HG03159 (cell line): ENCODE data around the gene ATN1.

Experiments
- ATAC-seq: cut with Tn5 transposase; IDR thresholded peaks from one replicate; pipeline ENCODE4 v1.9.1; 2021; ENCODE audit warnings: mild to moderate bottlenecking, moderate library complexity; ENCODE audit not compliant: unreplicated experiment

ATN1 gene

GRCh38 chr12:6925540-6926279 lies 2.0 kb upstream of the ATN1 start:
- ATAC-seq: no peak

- no peak for ATAC-seq
Observed at GRCh38 chr12:6928022-6928702, 403 bp downstream of the ATN1 start.

GRCh38 chr12:6928703-6929407 lies 1.1 kb downstream of the ATN1 start:
- ATAC-seq: no peak

GRCh38 chr12:6929466-6930452 lies 2.0 kb downstream of the ATN1 start:
- ATAC-seq: no peak

GRCh38 chr12:6932766-6933165 lies 5.0 kb downstream of the ATN1 start:
- no peak for ATAC-seq

- ATAC-seq: no peak
Observed at GRCh38 chr12:6934110-6934509, 6.4 kb downstream of the ATN1 start.

GRCh38 chr12:6935371-6936193 lies 7.8 kb downstream of the ATN1 start:
- ATAC-seq: no peak

- ATAC-seq: no peak
Observed at GRCh38 chr12:6936194-6936635, 8.5 kb downstream of the ATN1 start.

- ATAC-seq: peak; percentile 6
Observed at GRCh38 chr12:6936636-6937480, 9.1 kb downstream of the ATN1 start.

- ATAC-seq: peak; percentile 76
Observed at GRCh38 chr12:6937481-6938352, 10.0 kb downstream of the ATN1 start.

- no peak for ATAC-seq
Observed at GRCh38 chr12:6938353-6939190, 10.8 kb downstream of the ATN1 start.

GRCh38 chr12:6939191-6939540 lies 11.4 kb downstream of the ATN1 start:
- no peak for ATAC-seq

- no peak for ATAC-seq
Observed at GRCh38 chr12:6941267-6941666, 13.5 kb downstream of the ATN1 start.

- ATAC-seq: no peak
Observed at GRCh38 chr12:6941782-6942181, 14.0 kb downstream of the ATN1 start.

GRCh38 chr12:6942331-6942665 lies 14.5 kb downstream of the ATN1 start:
- ATAC-seq: no peak

- ATAC-seq: peak; percentile 27
Observed at GRCh38 chr12:6943389-6943721, 15.6 kb downstream of the ATN1 start.

GRCh38 chr12:6943722-6944380 lies 16.1 kb downstream of the ATN1 start, which contains the start of the genes C12orf57 and RNU7-1:
Gene C12orf57 (plus strand): TSS chr12:6944022. CDS start chr12:6944122, 100 bp downstream.
Gene RNU7-1 (plus strand): TSS chr12:6943816.
- ATAC-seq: peak; percentile 33
